Measurements from ENCODE around the gene COX4I2.

DNA sequence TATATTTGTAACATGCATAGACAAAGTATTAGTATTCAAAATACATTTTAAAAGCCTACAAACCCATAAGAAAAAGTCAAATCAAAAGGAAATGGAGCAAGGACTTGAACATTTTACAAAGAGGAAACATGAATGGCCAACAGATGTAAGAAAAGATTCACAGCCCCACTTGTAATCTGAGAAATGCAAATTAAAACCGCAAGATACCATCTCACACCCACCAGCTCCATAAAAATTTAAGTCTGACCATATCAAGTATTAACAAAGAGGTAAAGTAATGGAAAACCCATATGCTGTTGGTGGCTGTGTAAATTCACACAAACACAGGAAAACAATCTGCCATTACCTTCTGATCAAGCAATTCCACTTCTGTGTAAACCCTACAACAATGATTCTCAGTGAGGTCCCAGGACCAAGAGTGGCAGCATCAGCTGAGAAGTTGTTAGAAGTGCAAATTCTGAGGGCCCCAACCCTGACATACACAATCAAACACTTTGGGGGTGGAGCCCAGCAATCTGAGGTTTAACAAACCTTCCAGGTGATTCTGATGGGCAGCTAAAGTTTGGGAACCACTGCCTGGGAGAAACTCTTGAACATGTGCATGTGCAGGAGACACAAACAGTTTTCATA lies 54.0 kb downstream of the COX4I2 start:
- TF ChIP-seq, protein P1, sequence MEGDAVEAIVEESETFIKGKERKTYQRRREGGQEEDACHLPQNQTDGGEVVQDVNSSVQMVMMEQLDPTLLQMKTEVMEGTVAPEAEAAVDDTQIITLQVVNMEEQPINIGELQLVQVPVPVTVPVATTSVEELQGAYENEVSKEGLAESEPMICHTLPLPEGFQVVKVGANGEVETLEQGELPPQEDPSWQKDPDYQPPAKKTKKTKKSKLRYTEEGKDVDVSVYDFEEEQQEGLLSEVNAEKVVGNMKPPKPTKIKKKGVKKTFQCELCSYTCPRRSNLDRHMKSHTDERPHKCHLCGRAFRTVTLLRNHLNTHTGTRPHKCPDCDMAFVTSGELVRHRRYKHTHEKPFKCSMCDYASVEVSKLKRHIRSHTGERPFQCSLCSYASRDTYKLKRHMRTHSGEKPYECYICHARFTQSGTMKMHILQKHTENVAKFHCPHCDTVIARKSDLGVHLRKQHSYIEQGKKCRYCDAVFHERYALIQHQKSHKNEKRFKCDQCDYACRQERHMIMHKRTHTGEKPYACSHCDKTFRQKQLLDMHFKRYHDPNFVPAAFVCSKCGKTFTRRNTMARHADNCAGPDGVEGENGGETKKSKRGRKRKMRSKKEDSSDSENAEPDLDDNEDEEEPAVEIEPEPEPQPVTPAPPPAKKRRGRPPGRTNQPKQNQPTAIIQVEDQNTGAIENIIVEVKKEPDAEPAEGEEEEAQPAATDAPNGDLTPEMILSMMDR (IDR thresholded peaks at IDR 0.05): no peak
- TF ChIP-seq POLR2A (IDR thresholded peaks at IDR 0.05): no peak

Data from heart left ventricle (tissue), 13 donors.